Astrocyte of the cerebellum (primary cell): ENCODE measurements around the gene KATNAL1.

Source experiments
- DNase-seq: peaks from one replicate; pipeline ENCODE4 v3.0.0-alpha.2; 2011; ENCODE audit warnings: low read depth
- H3K4me3 ChIP-seq: 2 replicates; pipeline ENCODE4 v1.5.1; 2011; ENCODE audit warnings: mild to moderate bottlenecking, low read depth, low read length, moderate library complexity
- in situ Hi-C: cut with HindIII; loops from 2 replicates; pipeline ENCODE4 v1.10.0; 2017; ENCODE audit warnings: low sequenced_read_pairs
- TF ChIP-seq, protein P1 (sequence below): IDR thresholded peaks from 2 replicates; pipeline ENCODE4 v1.5.1; 2012; ENCODE audit warnings: low read length, low read depth, moderate library complexity, mild to moderate bottlenecking; ENCODE audit errors: missing control alignments

Gene KATNAL1

DNA sequence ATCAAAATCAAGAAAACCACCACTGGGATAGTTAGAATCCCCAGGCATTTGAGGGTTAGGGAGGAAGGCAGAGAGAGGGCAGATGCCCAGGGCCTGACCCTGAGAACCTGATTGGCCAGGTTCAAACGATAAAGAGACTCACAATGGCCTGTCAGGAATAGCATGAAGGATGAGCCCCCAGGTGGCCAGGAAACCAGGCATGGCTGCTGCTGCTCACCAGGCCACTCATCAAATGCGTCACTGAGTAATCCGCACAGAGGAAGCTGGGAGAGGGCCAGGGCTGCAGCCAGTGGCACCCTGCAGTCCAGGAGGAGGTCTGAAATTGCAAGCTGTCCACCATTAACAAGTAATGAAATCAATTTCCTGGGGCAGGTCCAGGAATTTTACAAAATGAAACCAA lies 111.3 kb downstream of the KATNAL1 start:
- no peak overlapping the region for H3K4me3 ChIP-seq
- DNase-seq = peak; percentile 74
- in situ Hi-C loops = no loop called here
- TF ChIP-seq, protein P1, sequence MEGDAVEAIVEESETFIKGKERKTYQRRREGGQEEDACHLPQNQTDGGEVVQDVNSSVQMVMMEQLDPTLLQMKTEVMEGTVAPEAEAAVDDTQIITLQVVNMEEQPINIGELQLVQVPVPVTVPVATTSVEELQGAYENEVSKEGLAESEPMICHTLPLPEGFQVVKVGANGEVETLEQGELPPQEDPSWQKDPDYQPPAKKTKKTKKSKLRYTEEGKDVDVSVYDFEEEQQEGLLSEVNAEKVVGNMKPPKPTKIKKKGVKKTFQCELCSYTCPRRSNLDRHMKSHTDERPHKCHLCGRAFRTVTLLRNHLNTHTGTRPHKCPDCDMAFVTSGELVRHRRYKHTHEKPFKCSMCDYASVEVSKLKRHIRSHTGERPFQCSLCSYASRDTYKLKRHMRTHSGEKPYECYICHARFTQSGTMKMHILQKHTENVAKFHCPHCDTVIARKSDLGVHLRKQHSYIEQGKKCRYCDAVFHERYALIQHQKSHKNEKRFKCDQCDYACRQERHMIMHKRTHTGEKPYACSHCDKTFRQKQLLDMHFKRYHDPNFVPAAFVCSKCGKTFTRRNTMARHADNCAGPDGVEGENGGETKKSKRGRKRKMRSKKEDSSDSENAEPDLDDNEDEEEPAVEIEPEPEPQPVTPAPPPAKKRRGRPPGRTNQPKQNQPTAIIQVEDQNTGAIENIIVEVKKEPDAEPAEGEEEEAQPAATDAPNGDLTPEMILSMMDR = no peak

DNA sequence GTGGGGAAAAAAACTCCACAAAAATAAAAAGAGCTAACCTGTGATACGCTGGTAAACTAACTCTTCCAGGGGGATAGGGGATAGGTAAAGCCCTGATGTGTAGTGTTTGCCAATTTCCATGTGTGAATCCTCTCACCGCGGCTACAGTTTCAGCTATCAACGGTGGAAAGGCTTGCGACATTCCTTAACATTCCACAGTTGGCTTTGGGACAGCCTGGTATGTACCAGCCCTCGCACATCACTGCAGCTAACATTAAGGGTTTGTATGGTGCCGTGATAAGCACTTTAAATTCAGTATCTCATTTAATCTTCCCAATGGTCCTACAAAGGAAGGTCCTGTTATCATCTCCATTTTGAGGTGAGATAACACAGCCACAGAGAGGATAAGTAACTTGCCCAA lies 112.4 kb downstream of the KATNAL1 start:
- no peak overlapping the region for H3K4me3 ChIP-seq
- in situ Hi-C loops = no loop called here
- no peak for DNase-seq
- TF ChIP-seq, protein P1 = no peak

DNA sequence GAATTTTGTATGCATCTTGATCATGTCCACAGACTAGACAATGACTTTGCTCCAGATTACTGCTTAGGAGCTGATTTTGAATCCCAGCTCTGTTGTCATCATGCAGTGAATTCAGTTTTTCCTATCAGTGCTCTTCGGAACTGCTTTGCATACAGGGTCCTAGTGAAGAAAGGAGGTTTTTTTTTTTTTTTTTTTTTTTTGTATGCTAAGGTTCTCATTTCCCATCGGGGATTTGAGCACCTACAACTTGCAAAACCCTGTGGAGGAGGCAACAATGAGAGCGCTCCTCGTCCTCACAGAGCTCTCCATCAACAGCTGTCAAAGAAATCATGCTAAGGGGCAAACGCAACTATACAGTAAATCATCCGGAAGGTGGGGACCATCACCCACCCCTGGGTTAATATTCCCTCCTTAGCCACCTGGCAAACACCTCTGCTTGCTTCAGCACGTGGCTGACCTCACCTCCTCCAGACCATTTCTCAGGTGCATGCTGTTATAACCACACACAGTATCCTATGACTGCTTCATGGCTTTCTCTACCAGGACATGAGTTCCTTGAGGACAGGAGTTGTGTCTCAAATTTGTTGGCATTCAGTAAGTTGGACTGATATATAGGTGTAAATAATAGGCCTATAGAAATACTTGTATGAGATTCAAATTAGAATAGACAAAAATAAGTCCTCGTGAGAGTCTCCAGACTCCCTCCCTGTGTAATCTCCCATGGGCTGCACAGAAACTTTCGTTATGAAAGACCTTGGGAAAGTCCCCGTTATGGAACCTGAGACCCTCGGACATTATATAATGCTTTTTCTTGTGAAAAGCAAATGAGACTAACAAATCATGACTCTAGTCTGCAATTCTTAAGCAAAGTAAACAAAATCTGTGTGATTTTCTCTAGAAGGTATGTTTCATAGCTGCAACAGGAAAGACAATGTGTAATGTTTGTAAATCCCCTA lies 113.8 kb downstream of the KATNAL1 start:
- no peak for DNase-seq
- H3K4me3 ChIP-seq = no peak overlapping the region
- in situ Hi-C loops = no loop called here
- TF ChIP-seq, protein P1 = no peak

DNA sequence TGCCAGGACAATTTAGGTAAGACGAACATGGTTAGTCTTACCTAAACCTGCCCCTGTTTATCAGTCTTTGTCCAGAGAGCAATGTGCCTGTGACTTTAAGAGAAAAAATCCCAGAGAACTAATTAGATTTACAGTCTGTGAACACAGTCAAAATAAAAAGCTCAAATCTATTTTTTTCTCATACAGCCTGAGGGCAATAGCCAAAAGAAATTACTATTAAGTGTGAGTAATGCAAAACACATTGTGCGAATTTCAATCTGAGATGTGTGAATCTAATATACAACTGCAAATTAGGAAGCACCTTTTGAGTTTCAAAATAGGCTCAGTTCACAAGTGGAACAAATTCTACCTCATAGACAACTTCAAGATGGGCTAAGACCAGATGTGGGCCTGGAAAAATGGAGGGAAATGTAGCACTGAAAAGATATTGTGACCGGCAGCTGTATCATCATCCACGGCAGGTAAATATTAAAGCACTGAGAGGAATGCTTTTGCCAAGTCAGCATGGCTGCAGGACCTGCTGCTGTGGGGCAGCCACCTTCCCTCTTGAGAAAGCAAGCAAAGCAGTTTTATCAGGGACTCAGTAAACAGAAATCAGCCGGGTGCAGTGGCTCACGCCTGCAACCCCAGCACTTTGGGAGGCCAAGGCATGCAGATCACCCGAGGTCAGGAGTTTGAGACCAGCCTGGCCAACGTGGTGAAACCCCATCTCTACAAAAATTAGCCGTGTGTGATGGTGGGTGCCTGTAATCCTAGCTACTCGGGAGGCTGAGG lies 114.8 kb downstream of the KATNAL1 start:
- H3K4me3 ChIP-seq = no peak overlapping the region
- in situ Hi-C loops = no loop called here
- TF ChIP-seq, protein P1 = no peak
- DNase-seq = no peak

DNA sequence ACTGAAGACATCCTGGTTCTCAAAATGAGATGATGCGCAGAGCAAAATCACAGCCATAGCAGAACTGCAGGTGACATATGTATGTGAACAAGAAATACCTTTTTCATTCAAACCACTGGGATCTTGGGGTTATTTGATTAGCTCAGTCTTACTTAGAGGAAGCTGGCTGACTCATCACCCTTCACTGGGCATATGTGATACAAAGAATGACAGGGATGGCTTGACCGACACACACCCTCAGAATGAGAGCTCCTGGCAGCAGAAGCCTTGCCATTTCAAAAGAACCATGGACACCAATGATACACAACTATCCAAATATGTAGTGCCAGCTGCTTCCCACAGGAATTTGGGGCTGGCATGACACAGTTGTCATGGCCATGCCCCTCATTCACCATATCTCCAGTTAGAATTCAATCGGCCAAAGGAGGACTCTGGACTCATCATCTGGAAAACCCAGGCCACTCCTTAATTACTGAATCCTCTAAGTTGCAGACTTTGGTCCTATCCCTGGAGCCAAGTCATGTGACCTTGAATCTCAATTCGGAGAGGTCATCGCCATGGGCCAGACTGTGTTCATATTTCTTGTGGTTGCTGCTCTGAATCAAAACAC lies 115.8 kb downstream of the KATNAL1 start:
- in situ Hi-C loops = no loop called here
- DNase-seq = no peak
- H3K4me3 ChIP-seq = no peak overlapping the region
- TF ChIP-seq, protein P1 = no peak
